LNCAP (cell line): ENCODE results near the gene KLK13.

Source experiments
- CTCF ChIP-seq: fragments of 450-650 bp; IDR thresholded peaks from 2 replicates; pipeline ENCODE4 v1.5.1; 2017; ENCODE audit warnings: mild to moderate bottlenecking

KLK13 gene

GRCh38 chr19:51025401-51025800 is 39.5 kb downstream of the KLK13 start:
- TF ChIP-seq CTCF = no peak

DNA sequence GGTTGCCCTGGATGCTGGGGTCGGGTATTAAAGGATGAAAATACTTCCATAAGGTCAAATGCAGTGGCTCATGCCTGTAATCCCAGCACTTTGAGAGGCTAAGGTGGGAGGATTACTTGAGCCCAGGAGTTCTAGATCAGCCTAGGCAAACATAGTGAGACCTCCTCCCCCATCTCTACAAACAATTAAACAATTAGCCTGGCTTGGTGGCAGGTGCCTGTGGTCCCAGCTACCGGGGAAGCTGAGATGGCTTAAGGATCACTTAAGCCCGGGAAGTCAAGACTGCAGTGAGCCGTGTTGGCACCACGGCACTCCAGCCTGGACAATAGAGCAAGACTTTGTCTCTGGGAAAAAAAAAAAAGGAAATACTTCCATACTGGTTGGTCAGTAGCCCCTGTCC is 40.0 kb downstream of the KLK13 start:
- no peak for TF ChIP-seq CTCF

GRCh38 chr19:51023946-51024345 is 40.9 kb downstream of the KLK13 start:
- TF ChIP-seq CTCF = no peak

DNA sequence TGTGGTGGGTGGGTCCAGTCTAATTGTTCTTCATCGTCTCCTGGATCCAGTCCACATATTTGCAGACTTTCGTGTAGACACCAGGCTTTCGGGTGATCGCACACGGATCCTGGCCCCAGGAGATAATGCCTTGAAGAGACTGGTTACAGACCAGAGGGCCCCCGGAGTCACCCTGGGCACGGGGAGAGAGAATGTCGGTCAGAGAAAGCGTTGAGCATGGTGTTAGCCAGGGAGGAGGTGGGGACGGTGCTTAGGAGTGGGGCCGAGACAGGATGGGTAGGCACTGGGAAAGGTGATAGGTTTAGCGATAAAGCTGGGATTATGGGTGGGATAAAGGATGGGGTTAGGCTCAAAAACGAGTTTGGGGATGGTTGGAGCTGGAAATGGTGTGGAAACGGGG is 42.4 kb downstream of the KLK13 start:
- no peak for TF ChIP-seq CTCF

- peak; percentile 90 for TF ChIP-seq CTCF
Measured at GRCh38 chr19:51020988-51021651, 43.8 kb downstream of the KLK13 start.

DNA sequence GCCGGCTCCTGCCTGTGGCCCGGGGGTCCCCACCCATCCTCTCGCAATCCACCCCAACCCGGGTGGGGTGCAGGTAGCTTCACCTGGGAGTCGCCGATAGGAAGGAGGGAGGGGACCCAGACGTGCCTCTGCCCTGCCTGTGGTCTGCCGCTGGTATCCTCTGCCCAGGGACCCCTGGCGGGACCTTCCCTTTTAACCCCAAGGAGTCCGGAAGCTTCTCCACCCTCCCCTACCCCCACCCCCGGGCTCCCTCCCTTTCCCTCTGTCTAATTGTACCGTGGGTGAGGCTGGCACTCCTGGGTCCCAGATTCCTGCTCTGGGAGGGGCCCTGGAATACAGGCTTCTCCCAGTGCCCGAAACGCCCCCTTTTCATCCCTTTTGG is 45.4 kb downstream of the KLK13 start, which contains the start of gene KLK10:
KLK10 (minus strand) TSS at position 166 of the 382 bp plus-strand sequence. CDS start 579 bp downstream, outside the sequence.
- TF ChIP-seq CTCF = no peak

- no peak for TF ChIP-seq CTCF
Measured at GRCh38 chr19:51018745-51019543, 45.9 kb downstream of the KLK13 start.
